ENCODE data around the gene SFMBT2.
"Not testable (repeated sequence)": the region's sequence is repeated elsewhere in the genome, so short reads cannot be mapped to it uniquely, and the experiment has no call there.

SFMBT2 gene

GRCh38 chr10:7400068-7400715 lies 10.6 kb downstream of the SFMBT2 start:
- DNase-seq = no peak

- DNase-seq = no peak
These were observed 11.3 kb downstream of the SFMBT2 start for GRCh38 chr10:7399533-7399932.

- DNase-seq = no peak
These were observed 13.5 kb downstream of the SFMBT2 start for GRCh38 chr10:7397049-7398035.

GRCh38 chr10:7392301-7392700 lies 18.5 kb downstream of the SFMBT2 start:
- DNase-seq = not testable (repeated sequence)

GRCh38 chr10:7391748-7392147 lies 19.1 kb downstream of the SFMBT2 start:
- no peak for DNase-seq

- DNase-seq = not testable (repeated sequence)
These were observed 20.1 kb downstream of the SFMBT2 start for GRCh38 chr10:7390689-7391110.

GRCh38 chr10:7389844-7390243 lies 21.0 kb downstream of the SFMBT2 start:
- no peak for DNase-seq

GRCh38 chr10:7389346-7389745 lies 21.5 kb downstream of the SFMBT2 start:
- DNase-seq = no peak

- no peak for DNase-seq
These were observed 22.2 kb downstream of the SFMBT2 start for GRCh38 chr10:7388602-7389001.

- not testable (repeated sequence) for DNase-seq
These were observed 22.7 kb downstream of the SFMBT2 start for GRCh38 chr10:7388149-7388548.

GRCh38 chr10:7385114-7385513 lies 25.7 kb downstream of the SFMBT2 start:
- no peak for DNase-seq

GRCh38 chr10:7383442-7383841 lies 27.4 kb downstream of the SFMBT2 start:
- DNase-seq = no peak

GRCh38 chr10:7380704-7381241 lies 30.1 kb downstream of the SFMBT2 start:
- DNase-seq = no peak

- DNase-seq = no peak
These were observed 32.0 kb downstream of the SFMBT2 start for GRCh38 chr10:7378602-7379403.

GRCh38 chr10:7377614-7378248 lies 33.1 kb downstream of the SFMBT2 start:
- no peak for DNase-seq

GRCh38 chr10:7374795-7375194 lies 36.0 kb downstream of the SFMBT2 start:
- no peak for DNase-seq

- no peak for DNase-seq
These were observed 37.8 kb downstream of the SFMBT2 start for GRCh38 chr10:7373039-7373438.

GRCh38 chr10:7372504-7372903 lies 38.3 kb downstream of the SFMBT2 start:
- no peak for DNase-seq

GRCh38 chr10:7370511-7370910 lies 40.3 kb downstream of the SFMBT2 start:
- no peak for DNase-seq

GRCh38 chr10:7365027-7365745 lies 45.6 kb downstream of the SFMBT2 start:
- no peak for DNase-seq

GRCh38 chr10:7364474-7364873 lies 46.4 kb downstream of the SFMBT2 start:
- no peak for DNase-seq

GRCh38 chr10:7363700-7364099 lies 47.1 kb downstream of the SFMBT2 start:
- no peak for DNase-seq
